Caco-2 (cell line): ENCODE data around the gene SLC35D2. TPM values are rescaled to one million over a fixed set of nuclear protein-coding genes. Genes with fewer than 3 reads are reported as not detected.
A peak's percentile ranks its signal among the peaks of the same experiment; 100 is the strongest.
"Not testable (repeated sequence)": the region's sequence is repeated elsewhere in the genome, so short reads cannot be mapped to it uniquely, and the experiment has no call there.

Experiments
- BruUV-seq: library from RNA; stranded (reverse); fragments of 400-500 nt; replicated peaks from 2 replicates; lab custom pipeline; 2021; lab: Mats Ljungman, UMichigan
- CTCF ChIA-PET: fragments of 300-600 bp; sonication (Branson Sonifier 250); formaldehyde crosslinking; loops from one replicate; lab custom pipeline; 2022; ENCODE audit warnings: antibody characterized with exemption; lab: Charles Lee
- POLR2A ChIA-PET: fragments of 300-600 bp; sonication (Branson Sonifier 250); formaldehyde crosslinking; loops from one replicate; lab custom pipeline; 2022; ENCODE audit warnings: antibody characterized with exemption; lab: Charles Lee
- DNase-seq, 2 experiments: peaks; one replicate each; pipeline versions ENCODE4 v3.0.0 to v3.0.0-alpha.2; 2020 to 2022
- H3K27me3 ChIP-seq: replicated peaks from 2 replicates; pipeline ENCODE4 v1.6.0; 2011; ENCODE audit warnings: low read length; ENCODE audit not compliant: control insufficient read depth, insufficient read depth
- H3K36me3 ChIP-seq: 2 replicates; pipeline ENCODE4 v1.5.1; 2011; ENCODE audit warnings: low read length; ENCODE audit not compliant: control insufficient read depth, insufficient read depth
- H3K4me1 ChIP-seq: fragments of 250-450 bp; sonication (Bioruptor Pico); 2 replicates; pipeline ENCODE4 v1.5.1; 2020; ENCODE audit warnings: mild to moderate bottlenecking
- H3K4me3 ChIP-seq: 2 replicates; pipeline ENCODE4 v1.5.1; 2011; ENCODE audit warnings: low read depth, mild to moderate bottlenecking, control low read depth, low read length
- H3K9me3 ChIP-seq: fragments of 250-450 bp; sonication (Bioruptor Pico); 2 replicates; pipeline ENCODE4 v1.5.1; 2020; ENCODE audit warnings: mild to moderate bottlenecking, moderate library complexity
- H3K27ac Mint-ChIP-seq: one replicate; pipeline ENCODE4 v1.8.0; 2022; ENCODE audit warnings: mixed read lengths; ENCODE audit not compliant: unreplicated experiment
- H3K27me3 Mint-ChIP-seq: one replicate; pipeline ENCODE4 v1.8.0; 2022; ENCODE audit warnings: mixed read lengths; ENCODE audit not compliant: insufficient read depth, unreplicated experiment
- H3K36me3 Mint-ChIP-seq: one replicate; pipeline ENCODE4 v1.8.0; 2022; ENCODE audit warnings: mild to moderate bottlenecking, mixed read lengths; ENCODE audit not compliant: insufficient read depth, unreplicated experiment
- H3K4me1 Mint-ChIP-seq: one replicate; pipeline ENCODE4 v1.8.0; 2022; ENCODE audit warnings: low read depth, mixed read lengths; ENCODE audit not compliant: unreplicated experiment
- H3K4me3 Mint-ChIP-seq: one replicate; pipeline ENCODE4 v1.8.0; 2022; ENCODE audit warnings: mild to moderate bottlenecking, moderate library complexity, mixed read lengths; ENCODE audit not compliant: unreplicated experiment
- H3K9me3 Mint-ChIP-seq: one replicate; pipeline ENCODE4 v1.8.0; 2022; ENCODE audit warnings: mixed read lengths; ENCODE audit not compliant: unreplicated experiment
- intact Hi-C: fragments of 100-400 bp; cut with micrococcal nuclease; formaldehyde crosslinking; loops from one replicate; pipeline ENCODE4 v1.10.0; 2022; ENCODE audit not compliant: unreplicated experiment
- total RNA-seq: library from RNA; stranded (reverse); gene quantifications from 2 replicates; pipeline ENCODE4 v1.2.3, GENCODE V29; 2022
- TF ChIP-seq, protein P1 (sequence below), 2 experiments: fragments of 200-600 bp in 1 of 2; IDR thresholded peaks; 1 replicate in 1 of 2; 2 replicates in 1 of 2; pipeline versions ENCODE4 v1.5.1 to v1.8.0; 2011 to 2022; ENCODE audit warnings: antibody characterized with exemption in 1 of 2, control low read depth in 1 of 2, inconsistent platforms in 1 of 2, low read depth in 1 of 2, low read length in 1 of 2, mild to moderate bottlenecking in 1 of 2, moderate library complexity in 1 of 2; ENCODE audit not compliant: insufficient read depth in 1 of 2, severe bottlenecking in 1 of 2, unreplicated experiment in 1 of 2

Gene SLC35D2
- total RNA-seq, 1 experiment from 2014 or later = 81.0 TPM

GRCh38 chr9:96327694-96328352 lies 55.7 kb downstream of the SLC35D2 start:
- BruUV-seq = no TSS peak
- POLR2A ChIA-PET = interaction anchor here (0.5 kb wide), 1 partner anchor 63 kb away, joined by 3 read pairs; no protein-coding TSS in a partner anchor

DNA sequence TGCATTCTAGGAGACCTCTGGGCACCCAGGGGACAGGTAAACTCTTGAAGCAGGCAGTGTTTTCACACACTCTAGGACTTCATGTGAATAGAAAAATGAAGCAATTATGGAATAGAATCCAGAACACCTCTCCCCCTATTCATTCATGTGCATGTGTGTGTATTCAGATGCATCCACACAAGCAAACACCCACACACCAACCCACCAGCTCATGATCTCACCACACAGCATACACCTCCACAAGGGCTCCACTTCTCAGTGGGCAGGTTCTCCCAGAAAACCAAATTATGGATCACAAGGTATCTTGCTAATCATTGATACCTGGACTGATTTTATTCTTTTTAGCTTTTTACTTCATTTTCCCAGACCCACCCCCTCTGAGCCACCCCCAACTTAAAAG lies 60.3 kb downstream of the SLC35D2 start:
- BruUV-seq = no TSS peak

More at GRCh38 chr9:96327694-96328352, 55.7 kb downstream of the SLC35D2 start:
- Mint-ChIP-seq H3K4me3 (no peak overlapping the region), H3K4me1 (peaks cover 9% of the 10 kb centered on the region), H3K27ac (no peak overlapping the region), H3K27me3 (no peaks in the 10 kb centered on the region), H3K36me3 (peaks cover 18% of the 10 kb centered on the region), H3K9me3 (no peaks in the 10 kb centered on the region)
- TF ChIP-seq, protein P1, sequence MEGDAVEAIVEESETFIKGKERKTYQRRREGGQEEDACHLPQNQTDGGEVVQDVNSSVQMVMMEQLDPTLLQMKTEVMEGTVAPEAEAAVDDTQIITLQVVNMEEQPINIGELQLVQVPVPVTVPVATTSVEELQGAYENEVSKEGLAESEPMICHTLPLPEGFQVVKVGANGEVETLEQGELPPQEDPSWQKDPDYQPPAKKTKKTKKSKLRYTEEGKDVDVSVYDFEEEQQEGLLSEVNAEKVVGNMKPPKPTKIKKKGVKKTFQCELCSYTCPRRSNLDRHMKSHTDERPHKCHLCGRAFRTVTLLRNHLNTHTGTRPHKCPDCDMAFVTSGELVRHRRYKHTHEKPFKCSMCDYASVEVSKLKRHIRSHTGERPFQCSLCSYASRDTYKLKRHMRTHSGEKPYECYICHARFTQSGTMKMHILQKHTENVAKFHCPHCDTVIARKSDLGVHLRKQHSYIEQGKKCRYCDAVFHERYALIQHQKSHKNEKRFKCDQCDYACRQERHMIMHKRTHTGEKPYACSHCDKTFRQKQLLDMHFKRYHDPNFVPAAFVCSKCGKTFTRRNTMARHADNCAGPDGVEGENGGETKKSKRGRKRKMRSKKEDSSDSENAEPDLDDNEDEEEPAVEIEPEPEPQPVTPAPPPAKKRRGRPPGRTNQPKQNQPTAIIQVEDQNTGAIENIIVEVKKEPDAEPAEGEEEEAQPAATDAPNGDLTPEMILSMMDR (IDR thresholded peaks at IDR 0.05; ENCODE audit: insufficient read depth in 1 of 2, low read depth in 1 of 2, low read length in 1 of 2, severe bottlenecking in 1 of 2, unreplicated experiment in 1 of 2) = peak; percentile 74 to 87
- DNase-seq = peak; percentile 52 to 70
- intact Hi-C loops = loop anchor here (1.0 to 10.0 kb wide), 5 partner anchors 57 to 339 kb away; partner anchors contain the start of genes SLC35D2 and ZNF367
- Histone ChIP-seq H3K27me3 (no peaks in the 10 kb centered on the region), H3K36me3 (peaks cover 3% of the 10 kb centered on the region; the same call in 1 of the 2 replicates), H3K4me3 (no peak overlapping the region), H3K9me3 (no peaks in the 10 kb centered on the region), H3K4me1 (no peaks in the 10 kb centered on the region)
- CTCF ChIA-PET = interaction anchor here (0.5 to 2.0 kb wide), 7 partner anchors 11 to 239 kb away, joined by 3 to 8 read pairs (median 5); no protein-coding TSS in a partner anchor

GRCh38 chr9:96322736-96323135 lies 60.8 kb downstream of the SLC35D2 start:
- H3K9me3 ChIP-seq, H3K9me3 Mint-ChIP-seq, H3K4me1 Mint-ChIP-seq, H3K27me3 ChIP-seq, BruUV-seq, H3K4me3 ChIP-seq, H3K36me3 ChIP-seq, H3K27me3 Mint-ChIP-seq, H3K4me1 ChIP-seq, H3K27ac Mint-ChIP-seq, H3K4me3 Mint-ChIP-seq, CTCF ChIA-PET: not testable (repeated sequence)
- peaks cover 32% of the 10 kb centered on the region for H3K36me3 Mint-ChIP-seq
- POLR2A ChIA-PET = interaction anchor here (0.6 kb wide), 1 partner anchor 366 kb away, joined by 8 read pairs; no protein-coding TSS in a partner anchor
- peak; percentile 38 to 49 for DNase-seq
- intact Hi-C loops = loop anchor here (10.0 kb wide), 1 partner anchor 62 kb away; the partner anchor contains the start of gene SLC35D2

More for the DNA sequence above, 60.3 kb downstream of the SLC35D2 start:
- H3K27me3 Mint-ChIP-seq = no peaks in the 10 kb centered on the region
- Histone ChIP-seq H3K4me1 (no peaks in the 10 kb centered on the region), H3K4me3 (no peak overlapping the region), H3K27me3 (no peaks in the 10 kb centered on the region), H3K9me3 (no peaks in the 10 kb centered on the region), H3K36me3 (peaks cover 5% of the 10 kb centered on the region)
- H3K4me1 Mint-ChIP-seq = no peaks in the 10 kb centered on the region
- ChIA-PET CTCF (no interaction called here), POLR2A (interaction anchor here (0.6 kb wide), 1 partner anchor 366 kb away, joined by 8 read pairs; no protein-coding TSS in a partner anchor)
- peaks cover 32% of the 10 kb centered on the region for H3K36me3 Mint-ChIP-seq
- TF ChIP-seq, protein P1 (IDR thresholded peaks at IDR 0.05; ENCODE audit: insufficient read depth in 1 of 2, low read depth in 1 of 2, low read length in 1 of 2, severe bottlenecking in 1 of 2, unreplicated experiment in 1 of 2) = no peak
- no peak for DNase-seq
- H3K27ac Mint-ChIP-seq = no peak overlapping the region
- no peak overlapping the region for H3K4me3 Mint-ChIP-seq
- H3K9me3 Mint-ChIP-seq = no peaks in the 10 kb centered on the region
- intact Hi-C loops = loop anchor here (10.0 kb wide), 1 partner anchor 62 kb away; the partner anchor contains the start of gene SLC35D2

DNA sequence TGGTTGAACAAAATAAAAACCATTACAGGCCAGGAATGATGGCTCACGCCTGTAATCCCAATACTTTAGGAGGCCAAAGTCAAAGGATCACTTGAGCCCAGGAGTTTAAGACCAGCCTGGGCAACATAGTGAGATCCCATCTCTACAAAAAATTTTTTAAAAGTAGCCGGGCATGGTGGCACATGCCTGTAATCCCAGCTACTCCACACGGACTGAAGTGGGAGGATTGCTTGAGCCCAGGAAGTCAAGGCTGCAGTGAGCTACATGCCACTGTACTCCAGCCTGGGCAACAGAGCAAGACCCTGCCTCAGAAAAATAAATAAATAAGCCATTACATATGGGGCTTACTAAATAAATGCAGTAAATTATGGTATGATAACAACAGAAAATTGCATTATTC lies 61.3 kb downstream of the SLC35D2 start:
- peaks cover 35% of the 10 kb centered on the region for H3K36me3 Mint-ChIP-seq
- H3K4me1 ChIP-seq, BruUV-seq, H3K36me3 ChIP-seq, H3K9me3 Mint-ChIP-seq, DNase-seq, CTCF ChIA-PET, H3K4me1 Mint-ChIP-seq, H3K27me3 Mint-ChIP-seq, H3K9me3 ChIP-seq, H3K27me3 ChIP-seq, H3K4me3 ChIP-seq, H3K4me3 Mint-ChIP-seq, POLR2A ChIA-PET, H3K27ac Mint-ChIP-seq: not testable (repeated sequence)
- intact Hi-C loops = loop anchor here (10.0 kb wide), 1 partner anchor 63 kb away; the partner anchor contains the start of gene SLC35D2
